ENCODE data around the gene HOXB5.

The HOXB5 gene

DNA sequence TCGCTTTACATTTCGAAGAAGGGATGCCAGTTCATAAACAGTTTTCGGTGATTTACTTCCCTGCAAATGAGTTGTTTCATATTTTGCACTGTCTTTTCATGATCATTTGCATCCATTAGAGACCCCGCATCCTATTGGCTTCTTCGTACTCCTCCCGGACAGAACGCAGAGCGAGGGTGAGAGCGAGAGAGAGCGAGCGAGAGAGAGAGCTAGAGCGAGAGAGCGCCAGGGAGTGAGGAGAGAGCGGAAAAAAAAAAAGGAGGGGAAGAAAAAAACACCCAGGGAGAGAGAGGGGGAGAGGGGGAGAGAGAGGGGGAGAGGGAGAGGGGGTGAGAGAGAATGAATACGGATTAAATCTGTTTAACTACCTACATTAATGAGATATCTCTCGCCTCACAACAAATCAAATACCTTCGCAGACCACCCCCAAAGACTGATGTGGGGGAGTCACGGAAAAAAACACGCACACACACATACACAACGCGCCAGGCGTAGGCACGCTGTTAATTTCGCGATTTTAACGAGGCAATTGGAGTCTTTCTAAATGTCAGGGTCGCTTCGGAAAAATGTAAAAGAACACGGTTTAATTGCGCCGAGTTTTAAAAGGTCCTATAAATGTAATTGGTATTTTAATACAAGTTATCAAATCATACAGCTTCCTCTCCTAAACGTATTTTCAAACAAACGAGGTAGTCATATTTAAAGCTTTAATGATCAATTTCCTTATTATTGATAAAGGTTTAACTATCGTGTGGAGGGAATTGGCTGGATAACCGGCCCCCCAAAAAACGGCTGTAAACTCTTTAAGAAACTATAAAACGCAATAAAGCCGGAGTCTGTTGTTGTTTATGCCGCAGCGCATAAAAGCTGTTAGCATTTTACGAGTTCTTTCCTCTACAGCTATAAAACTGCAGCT lies 21.7 kb upstream of the HOXB5 start, which contains the start of gene HOXB8:
Gene HOXB8, minus strand, starts transcription at position 246 of the 916 bp plus-strand sequence. CDS start 588 bp downstream, outside the sequence.
- DNase-seq, result peak; percentile 24

DNA sequence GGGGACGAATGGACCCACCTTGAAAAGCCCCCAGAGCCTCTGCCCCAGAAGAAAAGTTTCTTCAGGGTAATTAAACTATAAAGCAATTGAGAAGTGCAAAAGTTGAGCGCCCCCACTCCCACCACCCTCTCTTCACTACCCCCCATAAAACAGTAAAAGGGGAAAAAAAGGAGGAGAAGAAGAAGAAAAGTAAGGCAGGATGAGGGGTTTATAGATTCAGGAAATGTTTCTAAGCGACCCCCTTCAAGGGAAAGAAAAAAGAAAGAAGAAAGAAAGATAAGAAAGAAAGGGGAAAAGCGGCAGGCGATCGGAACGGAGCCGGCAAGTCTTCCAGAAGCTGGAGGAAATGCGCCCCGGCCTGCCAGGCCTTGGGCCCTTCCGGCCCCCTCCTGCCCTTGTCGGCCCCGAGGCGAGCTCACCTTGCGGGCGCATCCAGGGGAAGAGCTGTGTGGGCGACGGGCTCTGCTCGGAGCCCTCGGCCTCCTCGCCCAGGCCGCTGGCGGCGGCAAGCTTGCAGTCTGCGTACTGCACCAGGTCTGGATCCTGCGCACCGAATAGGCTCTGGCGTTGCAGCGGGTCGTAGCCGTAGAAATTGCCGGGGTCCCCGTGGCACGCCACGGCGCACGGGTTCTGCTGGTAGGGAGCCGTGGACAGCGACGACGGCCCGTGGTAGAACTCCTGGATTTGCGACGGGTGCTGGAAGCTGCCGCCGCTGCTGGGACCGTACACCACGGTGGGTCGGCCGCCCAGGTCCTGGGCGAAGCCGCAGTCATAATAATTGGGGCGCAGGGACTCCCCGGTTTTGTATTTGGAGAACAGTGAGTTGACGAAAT lies 20.5 kb upstream of the HOXB5 start:
- DNase-seq, result peak; percentile 60

DNA sequence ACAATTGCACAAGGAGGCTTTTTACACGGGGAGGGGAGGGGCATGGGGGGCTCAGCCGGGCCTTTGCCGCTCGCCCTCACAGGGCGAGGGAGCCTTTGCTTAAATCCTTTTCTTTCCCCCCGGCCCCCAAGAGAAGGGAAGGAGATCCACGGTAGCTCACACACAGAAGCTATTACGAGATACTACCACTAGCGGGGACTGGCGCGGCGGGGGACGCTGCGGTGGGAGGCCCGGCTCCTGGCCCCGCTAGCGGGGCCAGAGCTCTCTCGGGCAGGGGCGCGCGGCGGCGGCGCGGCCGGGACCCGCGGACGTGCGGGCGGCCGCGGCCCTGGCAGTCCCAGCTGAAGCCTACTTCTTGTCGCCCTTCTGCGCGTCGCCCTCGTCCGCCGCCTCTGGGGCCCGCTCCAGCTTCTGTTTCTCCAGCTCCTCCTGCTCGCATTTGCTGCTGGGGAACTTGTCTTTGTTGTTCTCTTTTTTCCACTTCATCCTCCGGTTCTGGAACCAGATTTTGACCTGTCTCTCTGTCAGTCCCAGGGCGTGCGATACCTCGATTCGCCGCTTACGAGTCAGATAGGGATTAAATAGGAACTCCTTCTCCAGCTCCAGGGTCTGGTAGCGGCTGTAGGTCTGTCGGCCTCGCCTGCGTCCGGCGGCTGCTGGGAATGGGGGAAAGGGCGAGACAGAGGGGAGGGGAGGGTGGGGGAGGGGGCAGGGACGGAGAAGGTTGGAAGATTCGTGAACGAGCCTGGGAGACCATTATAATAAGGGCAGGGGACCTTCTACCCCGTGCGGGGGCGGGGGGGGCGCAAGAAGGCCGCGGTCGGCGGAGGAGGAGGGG lies 19.5 kb upstream of the HOXB5 start:
- peak; percentile 71 for DNase-seq

DNA sequence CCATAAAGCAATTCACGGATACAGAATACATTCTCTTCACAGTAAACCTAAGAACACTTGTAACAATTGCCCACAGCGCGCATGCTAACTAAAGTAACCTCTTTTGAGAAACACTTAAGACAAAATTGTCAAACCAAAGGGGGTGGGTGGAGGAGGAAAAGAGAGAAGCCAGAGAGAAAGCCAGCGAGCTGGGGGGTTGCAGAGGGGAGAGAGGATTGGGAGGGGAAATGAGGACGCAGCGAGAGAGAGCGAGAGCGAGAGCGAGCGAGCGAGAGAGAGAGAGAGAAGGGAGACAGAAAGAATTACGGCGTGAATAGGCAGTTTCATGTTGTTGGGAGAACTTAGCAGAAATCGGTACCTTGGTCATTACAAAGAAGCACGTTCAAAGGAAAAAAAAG lies 18.9 kb upstream of the HOXB5 start:
- no peak for DNase-seq

DNA sequence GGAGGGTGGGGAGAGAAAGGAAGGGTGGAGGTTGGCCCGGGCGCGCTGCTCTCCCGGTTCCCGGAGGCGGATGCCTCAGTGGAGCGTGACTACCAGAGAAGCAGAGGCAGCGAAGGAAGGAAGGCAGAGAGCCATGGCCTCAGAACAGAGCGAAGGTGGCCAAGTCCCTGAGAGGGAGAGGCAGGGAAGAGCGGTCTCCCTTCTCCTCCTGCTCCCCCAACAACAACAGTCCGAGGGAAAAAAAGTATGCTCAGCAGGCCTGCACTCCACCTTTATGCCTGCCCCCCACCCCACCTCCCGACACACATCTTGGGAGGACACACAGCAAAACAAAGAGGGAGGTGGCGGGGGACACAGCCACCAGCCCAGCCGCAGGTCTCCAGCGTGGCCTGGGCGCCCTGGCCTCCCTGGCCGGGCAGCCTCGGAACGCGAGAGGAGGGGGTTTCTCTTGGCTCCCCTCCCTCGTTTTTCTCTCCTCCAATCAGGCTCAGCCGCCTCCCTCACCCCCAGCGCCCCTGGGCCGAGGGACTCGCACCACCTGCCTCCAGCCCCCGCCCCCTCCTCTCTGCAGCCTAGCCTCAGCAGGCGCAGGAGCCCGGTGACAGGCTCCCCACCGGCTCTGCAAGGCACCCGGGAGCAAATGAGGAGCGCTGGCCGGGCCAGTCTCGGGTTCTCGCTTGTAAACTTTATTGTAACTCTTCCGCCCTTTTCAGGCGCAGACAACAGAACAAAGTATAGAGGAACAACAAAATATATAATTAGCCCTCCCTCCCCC lies 18.3 kb upstream of the HOXB5 start:
- DNase-seq, result peak; percentile 90

DNA sequence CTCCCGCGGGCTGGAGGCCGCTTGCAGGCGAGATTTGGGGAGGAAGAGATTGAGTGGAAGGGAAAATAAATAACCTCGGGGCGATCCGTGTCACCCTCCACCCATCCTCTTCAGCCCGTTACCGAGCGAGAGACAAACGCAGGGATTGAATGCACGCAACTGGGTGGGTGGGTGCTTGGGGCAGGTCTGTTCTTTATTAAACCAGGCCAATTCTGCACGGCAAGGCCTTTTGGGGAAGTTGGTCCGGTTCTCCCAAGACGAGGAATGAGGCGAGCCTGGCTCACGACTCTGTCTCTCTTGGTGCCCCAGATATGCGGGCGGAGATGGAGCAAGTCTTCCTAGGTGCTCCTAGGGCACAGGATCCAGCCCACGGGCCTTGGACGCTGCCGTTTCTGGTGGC lies 17.6 kb upstream of the HOXB5 start:
- DNase-seq, result peak; percentile 43

DNA sequence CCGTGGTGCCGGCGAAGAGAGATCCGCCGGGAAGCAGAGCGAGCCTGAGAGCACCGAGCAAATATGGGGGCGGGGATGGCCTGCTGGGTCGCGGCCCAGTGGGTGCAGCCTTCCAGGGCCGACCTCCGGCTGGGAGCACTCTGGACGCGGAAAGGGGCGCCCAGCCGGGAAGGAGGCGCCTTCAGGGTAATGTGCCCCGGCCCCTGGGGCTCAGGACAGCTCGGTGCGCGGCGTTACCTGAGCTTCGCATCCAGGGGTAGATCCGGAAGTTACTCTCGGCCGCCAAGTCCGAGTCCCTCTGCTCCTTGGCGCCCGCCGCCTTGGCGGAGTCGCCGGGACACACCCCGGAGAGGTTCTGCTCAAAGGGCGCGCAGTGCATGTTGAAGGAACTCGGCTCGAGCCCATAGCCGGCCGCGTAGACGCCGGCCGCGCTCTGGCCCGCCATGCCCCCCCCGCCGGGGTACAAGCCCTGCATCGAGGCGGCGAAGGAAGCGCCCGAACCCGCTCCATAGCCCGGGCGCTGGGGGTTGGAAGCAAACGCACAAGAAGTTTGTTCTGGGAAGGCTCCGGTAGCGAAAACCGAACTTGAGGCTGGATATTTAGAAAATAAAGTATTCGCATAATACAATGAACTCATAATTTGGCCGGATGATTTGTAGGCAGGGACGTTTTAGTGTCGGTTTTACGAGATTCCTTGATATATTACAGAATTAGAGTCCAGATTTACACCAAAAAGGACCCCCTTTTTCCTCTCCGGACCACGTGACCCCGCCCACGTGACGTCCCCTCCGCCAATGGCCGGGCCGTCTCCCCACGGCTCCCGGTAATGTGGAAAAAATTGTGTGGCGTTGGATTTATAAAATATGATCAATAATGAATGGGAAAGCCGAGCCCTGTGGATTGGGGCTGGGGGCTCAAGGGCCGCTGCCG lies 17.0 kb upstream of the HOXB5 start, which contains the start of gene HOXB7:
Gene HOXB7, minus strand, starts transcription at position 736 of the 930 bp plus-strand sequence. Its CDS starts 99 bp downstream, at position 637.
- DNase-seq, result peak; percentile 84

DNA sequence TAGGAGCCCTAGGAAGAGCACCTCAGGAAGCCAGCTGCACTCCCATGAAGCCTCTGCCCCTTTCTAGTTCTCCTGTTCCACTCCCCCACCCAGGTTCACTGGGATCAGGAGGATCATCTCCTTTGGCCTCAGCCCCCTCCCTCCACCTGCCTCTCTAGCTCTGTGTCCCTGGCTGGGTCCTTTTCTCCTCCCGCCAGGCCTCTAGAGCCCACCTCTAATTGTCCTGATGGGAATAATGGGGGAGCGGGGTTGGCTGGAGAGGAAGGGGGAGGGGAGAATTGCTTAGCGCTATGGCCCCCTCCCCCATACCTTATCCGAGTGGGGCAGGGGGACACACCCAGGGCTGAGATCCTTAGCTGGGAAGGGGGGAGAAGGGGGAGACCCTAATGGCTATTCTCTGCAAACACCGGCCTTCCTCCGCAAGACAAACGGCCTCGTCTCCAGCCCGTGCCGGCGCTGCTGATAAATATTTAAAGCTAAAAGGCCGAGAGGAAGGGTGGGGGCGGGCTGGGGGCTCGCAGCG lies 16.2 kb upstream of the HOXB5 start:
- DNase-seq, result no peak

DNA sequence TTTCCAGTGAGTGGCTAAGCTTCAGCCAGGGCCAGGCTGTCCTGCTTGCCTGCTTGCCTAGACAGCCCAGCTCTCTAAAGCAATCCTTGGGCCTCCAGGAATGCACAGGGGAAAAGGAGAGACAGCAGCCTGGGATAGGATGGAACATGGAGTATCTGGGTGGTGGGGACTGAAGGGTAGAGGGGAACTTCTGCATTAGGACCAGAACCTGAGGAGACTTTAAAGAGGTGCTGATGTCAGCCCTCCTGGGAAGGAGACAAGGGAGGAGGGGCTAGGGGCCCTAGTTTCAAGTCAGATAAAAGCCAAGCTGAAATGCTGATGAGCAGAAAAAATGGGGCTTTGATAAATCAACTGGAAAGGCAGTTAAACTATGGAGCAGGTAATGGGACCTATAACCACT lies 15.5 kb upstream of the HOXB5 start:
- no peak for DNase-seq

DNA sequence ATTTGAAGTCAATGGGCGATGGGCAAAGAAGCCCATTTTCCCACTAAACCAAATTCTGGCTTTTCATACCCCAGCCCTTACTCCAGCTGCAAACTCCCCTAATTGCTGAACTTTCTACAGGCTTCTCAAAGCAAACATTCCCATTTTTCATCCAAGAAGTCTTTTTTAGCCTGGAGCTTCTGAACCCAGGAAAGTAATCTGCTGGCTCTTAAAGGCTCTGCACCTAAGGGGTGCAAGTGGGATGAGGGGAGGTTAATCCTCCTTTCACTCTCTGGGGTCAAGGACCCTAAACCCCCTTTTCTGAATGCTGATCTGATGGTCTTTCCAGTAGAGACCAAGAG lies 14.9 kb upstream of the HOXB5 start:
- no peak for DNase-seq

DNA sequence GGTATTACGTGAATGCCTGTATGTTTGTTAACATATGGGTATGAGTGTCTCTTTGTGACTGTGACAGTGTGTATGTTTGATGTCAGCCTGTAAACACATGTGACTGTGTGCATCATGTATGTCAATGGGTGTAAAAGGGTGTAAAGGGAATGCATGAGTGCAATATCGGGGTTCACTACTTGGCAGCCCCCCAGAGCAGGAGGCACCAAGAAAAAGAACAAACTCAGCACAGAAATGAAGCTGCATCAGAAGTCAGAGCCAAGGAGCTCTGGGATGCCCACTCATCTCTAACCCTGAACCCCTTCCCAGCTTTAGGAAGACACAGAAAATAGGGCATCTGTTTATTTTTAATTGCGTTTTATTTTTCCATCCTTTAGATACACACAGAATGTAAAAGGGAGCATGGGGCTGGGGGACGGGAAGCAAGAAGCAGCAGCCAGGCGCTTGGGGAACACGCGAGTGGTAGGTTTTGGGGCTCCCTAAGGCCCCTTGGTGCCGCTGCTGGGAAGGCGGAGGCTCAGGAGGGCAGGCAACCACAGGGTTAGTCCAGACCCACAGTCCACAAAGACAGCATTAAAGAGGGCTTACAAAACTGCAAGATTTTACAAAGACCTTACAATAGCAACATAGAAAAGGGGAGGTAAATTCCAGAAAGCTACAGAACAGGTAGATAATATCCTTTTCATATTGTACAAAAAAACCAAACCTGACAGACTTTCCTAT lies 13.5 kb upstream of the HOXB5 start:
- no peak for DNase-seq

DNA sequence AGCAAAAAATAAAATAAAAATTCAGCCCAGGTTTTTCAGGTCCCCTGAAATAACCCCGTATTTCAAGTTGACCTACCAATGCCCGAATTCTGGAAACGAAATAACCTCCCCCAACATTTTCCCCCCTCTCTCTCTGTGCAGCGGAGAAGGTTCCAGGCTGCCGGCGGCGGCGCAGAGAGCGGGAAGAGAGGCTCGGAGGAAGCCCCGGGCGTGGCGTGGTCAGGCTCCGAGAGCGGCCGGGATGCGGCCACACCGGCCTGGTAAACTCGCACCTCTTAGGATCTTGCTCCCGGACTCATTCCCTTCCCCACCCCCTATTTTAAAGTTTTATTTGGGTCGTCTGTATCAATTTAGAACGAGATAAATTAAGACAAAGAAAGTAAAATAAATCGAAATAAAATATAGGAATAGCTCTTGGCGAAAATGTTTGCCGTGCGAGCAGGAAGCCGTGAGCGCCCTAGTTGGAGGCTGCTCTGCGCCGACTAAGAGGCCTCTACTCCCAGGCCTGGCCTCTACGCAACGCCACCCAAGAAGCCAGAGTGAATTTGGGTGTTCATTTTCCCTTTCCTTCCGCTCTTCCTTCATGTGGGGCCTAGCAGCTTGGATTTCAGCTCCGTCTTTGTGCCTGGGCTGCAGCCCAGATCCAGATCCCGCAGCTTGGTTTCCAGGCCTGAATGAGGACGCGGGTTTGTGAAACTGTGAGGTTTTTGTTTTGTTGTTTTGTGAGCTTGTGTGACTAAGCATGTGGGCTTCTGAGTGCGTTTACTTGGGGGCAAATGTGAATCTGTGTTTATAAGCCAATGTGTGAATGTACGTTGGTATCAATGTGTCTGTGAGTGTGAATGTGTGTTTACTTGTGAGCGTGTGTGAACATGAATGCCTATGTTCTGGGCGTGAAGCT lies 12.7 kb upstream of the HOXB5 start:
- DNase-seq, result no peak

DNA sequence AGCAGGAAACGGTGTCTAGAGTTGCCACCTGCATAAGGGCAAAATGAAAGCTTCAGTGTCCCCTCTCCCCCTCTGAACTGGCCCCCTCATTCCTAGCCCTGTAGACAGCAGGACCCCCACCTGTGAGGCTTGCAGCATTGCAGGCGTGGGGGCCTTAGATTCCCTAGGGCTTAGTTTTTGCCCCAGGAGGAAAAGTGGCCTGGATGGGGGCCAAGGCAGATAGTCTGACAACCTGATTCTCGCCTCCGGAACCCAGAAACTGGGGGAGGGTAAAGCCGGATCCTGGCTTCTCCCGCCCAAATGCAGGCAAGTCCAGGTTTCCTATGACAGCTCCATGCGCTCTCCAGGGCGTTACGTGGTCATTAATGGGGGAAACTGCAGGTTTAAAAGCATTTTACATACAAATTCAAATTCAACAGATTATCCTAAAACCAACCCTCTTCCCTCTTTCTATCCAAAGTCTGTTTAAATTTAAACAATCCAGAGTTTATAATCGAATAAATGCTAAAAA lies 11.9 kb upstream of the HOXB5 start:
- no peak for DNase-seq

DNA sequence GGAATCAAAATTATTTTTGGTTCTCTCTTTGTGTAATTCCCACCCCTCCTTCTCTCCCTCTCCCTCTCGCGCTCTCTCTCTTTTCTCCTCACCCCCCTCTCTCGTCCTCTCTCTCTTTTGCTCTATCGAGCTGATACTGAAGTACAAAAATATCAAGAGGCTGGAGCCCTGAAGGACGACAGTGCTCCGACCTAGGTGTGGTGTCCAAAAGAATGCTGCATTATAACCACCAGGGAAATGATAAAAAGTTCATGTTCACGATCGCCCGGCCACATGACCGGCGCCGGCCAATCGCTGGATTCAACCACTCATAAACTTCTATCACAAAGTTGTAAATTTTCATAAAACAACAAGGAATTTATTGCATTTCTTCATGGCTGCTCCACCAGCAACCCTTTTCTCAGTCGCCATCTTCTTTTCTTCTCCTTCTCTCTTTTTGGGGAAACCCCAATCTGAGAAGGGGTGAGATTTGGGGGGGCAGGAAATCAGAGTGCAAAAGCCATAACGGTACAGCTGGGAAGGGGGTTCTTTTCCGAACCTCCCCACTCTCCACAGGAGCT lies 11.3 kb upstream of the HOXB5 start, which contains the start of gene HOXB6:
Gene HOXB6, minus strand, starts transcription at position 217 of the 560 bp plus-strand sequence. CDS start 6,836 bp downstream, outside the sequence.
- no peak for DNase-seq

DNA sequence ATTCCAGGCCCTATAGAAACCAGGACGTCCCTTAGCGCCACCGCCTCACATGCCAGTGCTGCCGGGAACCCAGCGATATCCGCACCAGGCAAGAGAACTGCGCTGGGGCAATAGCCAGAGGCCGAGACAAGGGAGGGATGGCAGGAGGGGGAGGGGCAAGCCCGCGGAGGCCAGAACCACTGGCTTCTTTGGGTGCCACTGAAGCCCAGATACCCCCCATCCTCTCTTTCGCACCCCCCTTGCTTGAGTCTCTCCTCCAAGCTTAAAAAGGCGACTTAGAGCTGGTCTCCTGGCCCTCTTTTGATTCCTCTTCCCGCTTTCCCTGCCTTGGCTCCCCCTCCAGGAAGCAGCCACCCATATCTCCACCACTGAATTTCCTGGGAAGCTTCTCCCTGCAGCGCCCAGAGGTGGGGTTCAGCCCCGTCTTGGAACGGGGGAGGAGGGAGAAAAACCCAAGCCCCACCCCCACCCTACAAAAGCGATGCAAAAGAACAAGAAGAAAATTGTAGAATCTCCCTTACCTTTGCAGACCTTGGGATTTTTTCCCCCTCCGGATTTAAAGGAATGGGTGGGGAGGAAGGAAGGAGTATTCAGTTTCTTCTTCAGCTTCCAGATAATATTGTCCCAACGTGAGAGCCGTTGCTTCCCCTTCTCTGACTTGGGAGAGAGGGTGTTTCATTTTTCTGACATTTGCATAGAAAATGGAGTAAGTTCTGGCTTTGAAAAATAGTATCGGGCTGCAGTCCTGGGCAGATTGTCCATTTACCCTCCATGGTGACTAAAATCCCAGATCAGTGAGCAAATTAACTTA lies 10.6 kb upstream of the HOXB5 start:
- DNase-seq, result no peak

DNA sequence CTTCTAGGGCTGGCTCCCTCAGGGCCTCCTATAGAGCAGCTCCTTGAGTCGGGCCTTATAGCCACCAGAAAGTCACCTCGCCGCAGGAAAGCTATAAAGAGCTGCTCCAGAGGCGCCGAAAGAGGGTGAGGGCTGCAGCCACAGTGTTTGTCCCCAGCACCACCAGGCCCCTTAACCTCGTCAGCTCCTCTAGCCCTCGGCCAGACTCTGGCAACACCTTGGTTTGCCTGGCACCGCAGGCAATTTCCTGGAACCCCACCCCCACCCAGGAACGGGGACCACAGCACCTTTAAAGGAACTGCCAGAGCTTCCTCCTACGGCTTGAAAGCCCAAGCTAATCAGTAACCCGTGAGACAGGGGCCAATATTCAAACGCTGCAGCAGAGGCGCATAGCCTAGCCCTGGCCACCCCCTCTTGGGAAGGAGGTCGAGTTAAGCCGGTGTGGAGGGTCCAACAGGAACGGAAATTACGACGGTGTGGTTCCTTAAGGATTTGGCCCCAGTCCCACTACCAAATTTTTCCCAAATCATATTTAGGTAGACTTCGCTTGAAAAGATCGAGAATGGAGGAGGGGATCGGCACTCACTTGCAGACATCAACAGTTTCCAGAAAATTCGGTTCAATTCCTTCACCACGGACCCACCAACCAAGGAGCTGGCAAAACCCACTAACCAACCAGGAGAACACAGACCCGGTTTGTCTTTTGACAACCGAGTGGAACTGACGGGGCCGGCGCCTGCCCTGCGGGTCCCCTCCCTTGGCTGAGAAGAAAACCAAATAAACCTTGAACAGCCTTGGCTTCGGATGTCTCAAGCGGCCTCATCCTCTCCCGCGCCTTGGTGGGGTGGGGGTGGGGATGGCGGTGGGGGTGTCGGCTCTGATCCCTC lies 8.2 kb upstream of the HOXB5 start:
- DNase-seq, result no peak
